Glutamatergic neuron (in vitro differentiated cells): ENCODE measurements around the gene DGKK. TPM values are rescaled to one million over a fixed set of nuclear protein-coding genes. Genes with fewer than 3 reads are reported as not detected.

Experiments
- DNase-seq: peaks from one replicate; pipeline ENCODE4 v3.0.0; 2022
- H3K27ac Mint-ChIP-seq: one replicate; pipeline ENCODE4 v1.8.0; 2020; ENCODE audit warnings: mild to moderate bottlenecking, mixed read lengths, inconsistent platforms; ENCODE audit not compliant: unreplicated experiment
- H3K27me3 Mint-ChIP-seq: one replicate; pipeline ENCODE4 v1.8.0; 2020; ENCODE audit warnings: mild to moderate bottlenecking, moderate library complexity, mixed read lengths, inconsistent platforms; ENCODE audit not compliant: unreplicated experiment
- H3K36me3 Mint-ChIP-seq: one replicate; pipeline ENCODE4 v1.8.0; 2020; ENCODE audit warnings: mild to moderate bottlenecking, mixed read lengths, inconsistent platforms; ENCODE audit not compliant: unreplicated experiment
- H3K4me1 Mint-ChIP-seq: one replicate; pipeline ENCODE4 v1.8.0; 2020; ENCODE audit warnings: mild to moderate bottlenecking, low read depth, mixed read lengths, inconsistent platforms; ENCODE audit not compliant: unreplicated experiment
- H3K4me3 Mint-ChIP-seq: one replicate; pipeline ENCODE4 v1.8.0; 2020; ENCODE audit warnings: mild to moderate bottlenecking, mixed read lengths, inconsistent platforms; ENCODE audit not compliant: unreplicated experiment
- H3K9me3 Mint-ChIP-seq: one replicate; pipeline ENCODE4 v1.8.0; 2020; ENCODE audit warnings: mild to moderate bottlenecking, moderate library complexity, mixed read lengths, inconsistent platforms; ENCODE audit not compliant: unreplicated experiment
- total RNA-seq: library from RNA; stranded (reverse); fragmentation: NEBNext Ultra II Directional; extraction: Animal tissue kit (Norgen Biotek cat#: 25700); gene quantifications from one replicate; pipeline ENCODE4 v1.2.1, GENCODE V29; 2021; ENCODE audit not compliant: unreplicated experiment
- TF ChIP-seq, protein P1 (sequence below): fragments of 200-600 bp; sonication (generic); IDR thresholded peaks from one replicate; pipeline ENCODE4 v1.5.0; 2021; ENCODE audit not compliant: partially characterized antibody, unreplicated experiment

DGKK gene
- total RNA-seq, 1 donor from 2014 or later = not detected

DNA sequence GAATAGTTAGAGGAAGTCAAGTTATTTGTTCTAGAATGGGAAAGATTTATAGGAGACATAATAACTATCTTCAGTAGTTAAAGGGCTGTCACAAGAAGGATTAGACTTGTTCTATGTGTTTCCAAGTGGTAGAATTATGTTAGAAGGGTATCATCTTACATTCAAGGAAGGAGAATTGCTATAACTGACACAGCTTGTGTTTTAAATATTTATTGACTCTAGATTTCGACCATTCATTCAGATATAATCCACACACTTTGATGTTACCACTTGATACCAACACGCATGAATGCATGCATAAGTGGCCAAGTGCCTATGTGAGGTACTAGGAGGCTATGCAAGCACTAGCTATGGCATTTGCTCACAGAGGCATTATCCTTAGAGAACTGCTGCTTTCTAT lies 143.4 kb downstream of the DGKK start:
- Mint-ChIP-seq H3K4me1 (no peaks in the 10 kb centered on the region), H3K4me3 (no peak overlapping the region), H3K27me3 (no peaks in the 10 kb centered on the region), H3K36me3 (no peaks in the 10 kb centered on the region), H3K27ac (no peak overlapping the region), H3K9me3 (no peaks in the 10 kb centered on the region)
- no peak for DNase-seq
- TF ChIP-seq, protein P1, sequence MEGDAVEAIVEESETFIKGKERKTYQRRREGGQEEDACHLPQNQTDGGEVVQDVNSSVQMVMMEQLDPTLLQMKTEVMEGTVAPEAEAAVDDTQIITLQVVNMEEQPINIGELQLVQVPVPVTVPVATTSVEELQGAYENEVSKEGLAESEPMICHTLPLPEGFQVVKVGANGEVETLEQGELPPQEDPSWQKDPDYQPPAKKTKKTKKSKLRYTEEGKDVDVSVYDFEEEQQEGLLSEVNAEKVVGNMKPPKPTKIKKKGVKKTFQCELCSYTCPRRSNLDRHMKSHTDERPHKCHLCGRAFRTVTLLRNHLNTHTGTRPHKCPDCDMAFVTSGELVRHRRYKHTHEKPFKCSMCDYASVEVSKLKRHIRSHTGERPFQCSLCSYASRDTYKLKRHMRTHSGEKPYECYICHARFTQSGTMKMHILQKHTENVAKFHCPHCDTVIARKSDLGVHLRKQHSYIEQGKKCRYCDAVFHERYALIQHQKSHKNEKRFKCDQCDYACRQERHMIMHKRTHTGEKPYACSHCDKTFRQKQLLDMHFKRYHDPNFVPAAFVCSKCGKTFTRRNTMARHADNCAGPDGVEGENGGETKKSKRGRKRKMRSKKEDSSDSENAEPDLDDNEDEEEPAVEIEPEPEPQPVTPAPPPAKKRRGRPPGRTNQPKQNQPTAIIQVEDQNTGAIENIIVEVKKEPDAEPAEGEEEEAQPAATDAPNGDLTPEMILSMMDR = no peak
